ES-I3 (cell line): ENCODE measurements around the gene PCDHGB4.
"Not testable (repeated sequence)": the region's sequence is repeated elsewhere in the genome, so short reads cannot be mapped to it uniquely, and the experiment has no call there.

ENCODE experiments used
- H3K36me3 ChIP-seq: 2 replicates; pipeline ENCODE4 v1.6.1; 2013; ENCODE audit warnings: mild to moderate bottlenecking, low read length, control low read depth, moderate library complexity; ENCODE audit not compliant: insufficient read depth
- H3K4me1 ChIP-seq: 2 replicates; pipeline ENCODE4 v1.6.1; 2013; ENCODE audit warnings: mild to moderate bottlenecking, control low read depth, low read length; ENCODE audit not compliant: insufficient read depth
- H3K9ac ChIP-seq: 2 replicates; pipeline ENCODE4 v1.6.1; 2013; ENCODE audit warnings: low read depth, mild to moderate bottlenecking, low read length, moderate library complexity
- H3K9me3 ChIP-seq: 2 replicates; pipeline ENCODE4 v1.6.1; 2013; ENCODE audit warnings: mild to moderate bottlenecking, low read length, moderate library complexity; ENCODE audit not compliant: control insufficient read depth, insufficient read depth

The PCDHGB4 gene

GRCh38 chr5:141399555-141400258, 12.2 kb downstream of the PCDHGB4 start:
- no peak overlapping the region for H3K9ac ChIP-seq

GRCh38 chr5:141402553-141403243, 15.2 kb downstream of the PCDHGB4 start, which contains the start of gene PCDHGA9:
PCDHGA9 (plus strand) TSS chr5:141402778; CDS start chr5:141402953, 175 bp downstream.
- H3K4me1 ChIP-seq, result no peaks in the 10 kb centered on the region
- no peak within 1 kb of the TSS for H3K9ac ChIP-seq
- H3K9me3 ChIP-seq, result peaks cover 6% of the 10 kb centered on the region
- no peaks in the 10 kb centered on the region for H3K36me3 ChIP-seq

More at GRCh38 chr5:141399555-141400258, 12.2 kb downstream of the PCDHGB4 start:
- Histone ChIP-seq H3K9me3 (peaks cover 15% of the 10 kb centered on the region), H3K36me3 (no peaks in the 10 kb centered on the region), H3K4me1 (no peaks in the 10 kb centered on the region)

GRCh38 chr5:141403387-141403786, 15.9 kb downstream of the PCDHGB4 start:
- Histone ChIP-seq H3K9ac (no peak overlapping the region), H3K4me1 (no peaks in the 10 kb centered on the region), H3K36me3 (no peaks in the 10 kb centered on the region), H3K9me3 (peaks cover 6% of the 10 kb centered on the region)

DNA sequence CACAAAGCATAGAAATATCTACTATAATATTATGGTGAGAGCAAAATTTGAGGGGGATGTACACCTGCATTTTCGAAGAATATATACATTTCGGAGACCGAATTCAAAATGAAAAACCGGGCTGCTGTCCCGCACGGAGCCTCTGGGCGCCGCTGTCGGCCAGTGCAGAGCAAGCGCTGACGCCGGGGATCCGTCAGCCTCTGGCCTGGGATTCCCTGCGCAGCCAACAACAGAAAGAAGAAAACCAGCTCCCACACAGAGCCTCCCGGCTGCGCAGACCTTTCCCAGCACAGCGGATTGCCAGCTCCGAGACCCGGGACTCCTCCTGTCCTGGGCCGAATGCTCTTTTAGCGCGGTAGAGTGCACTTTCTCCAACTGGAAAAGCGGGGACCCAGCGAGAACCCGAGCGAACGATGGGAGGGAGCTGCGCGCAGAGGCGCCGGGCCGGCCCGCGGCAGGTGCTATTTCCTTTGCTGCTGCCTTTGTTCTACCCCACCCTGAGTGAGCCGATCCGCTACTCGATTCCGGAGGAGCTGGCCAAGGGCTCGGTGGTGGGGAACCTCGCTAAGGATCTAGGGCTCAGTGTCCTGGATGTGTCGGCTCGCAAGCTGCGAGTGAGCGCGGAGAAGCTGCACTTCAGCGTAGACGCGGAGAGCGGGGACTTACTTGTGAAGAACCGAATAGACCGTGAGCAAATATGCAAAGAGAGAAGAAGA, 20.4 kb downstream of the PCDHGB4 start, which contains the start of gene PCDHGB6:
PCDHGB6 (plus strand) TSS at position 232 of the 716 bp plus-strand sequence; CDS start at position 414, 182 bp downstream.
- not testable (repeated sequence) for H3K9me3 ChIP-seq, H3K36me3 ChIP-seq, H3K4me1 ChIP-seq
- peak within 1 kb of the TSS; percentile 50; the same call in 1 of the 2 replicates for H3K9ac ChIP-seq

- H3K9me3 ChIP-seq, result no peaks in the 10 kb centered on the region
- no peaks in the 10 kb centered on the region for H3K4me1 ChIP-seq
- no peaks in the 10 kb centered on the region for H3K36me3 ChIP-seq
- H3K9ac ChIP-seq, result no peak overlapping the region
Measured at GRCh38 chr5:141409598-141410306, 22.3 kb downstream of the PCDHGB4 start.

- H3K9me3 ChIP-seq, result no peaks in the 10 kb centered on the region
- no peaks in the 10 kb centered on the region for H3K36me3 ChIP-seq
- no peak overlapping the region for H3K9ac ChIP-seq
- no peaks in the 10 kb centered on the region for H3K4me1 ChIP-seq
Measured at GRCh38 chr5:141411575-141411974, 24.1 kb downstream of the PCDHGB4 start.

DNA sequence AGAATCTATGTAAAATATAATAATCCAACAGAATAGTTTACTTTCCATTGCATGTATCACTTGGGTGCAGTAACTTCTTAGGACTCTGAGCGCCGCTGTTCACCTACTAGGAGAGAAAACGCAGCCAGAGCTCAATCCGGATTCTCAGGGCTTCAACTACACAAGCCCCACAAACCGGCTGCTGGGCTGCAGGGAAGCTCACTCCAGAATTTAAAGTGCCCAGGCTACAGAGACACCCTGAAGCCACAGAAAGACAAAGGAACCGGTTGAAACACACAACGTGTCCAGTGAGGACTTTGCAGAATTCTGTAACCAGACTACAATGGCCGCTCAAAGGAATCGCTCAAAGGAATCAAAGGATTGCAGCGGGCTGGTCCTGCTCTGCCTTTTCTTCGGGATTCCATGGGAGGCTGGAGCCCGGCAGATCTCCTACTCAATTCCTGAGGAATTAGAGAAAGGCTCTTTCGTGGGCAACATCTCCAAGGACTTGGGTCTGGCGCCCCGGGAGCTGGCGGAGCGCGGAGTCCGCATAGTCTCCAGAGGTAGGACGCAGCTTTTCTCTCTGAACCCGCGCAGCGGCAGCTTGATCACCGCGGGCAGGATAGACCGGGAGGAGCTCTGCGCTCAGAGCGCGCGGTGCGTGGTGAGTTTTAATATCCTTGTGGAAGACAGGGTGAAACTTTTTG, 25.5 kb downstream of the PCDHGB4 start, which contains the start of gene PCDHGA10:
PCDHGA10 (plus strand) TSS at position 134 of the 686 bp plus-strand sequence; CDS start at position 323, 189 bp downstream.
- H3K9ac ChIP-seq, result peak within 1 kb of the TSS; percentile 24; the same call in 1 of the 2 replicates
- H3K36me3 ChIP-seq, result no peaks in the 10 kb centered on the region
- no peaks in the 10 kb centered on the region for H3K9me3 ChIP-seq
- no peaks in the 10 kb centered on the region for H3K4me1 ChIP-seq

DNA sequence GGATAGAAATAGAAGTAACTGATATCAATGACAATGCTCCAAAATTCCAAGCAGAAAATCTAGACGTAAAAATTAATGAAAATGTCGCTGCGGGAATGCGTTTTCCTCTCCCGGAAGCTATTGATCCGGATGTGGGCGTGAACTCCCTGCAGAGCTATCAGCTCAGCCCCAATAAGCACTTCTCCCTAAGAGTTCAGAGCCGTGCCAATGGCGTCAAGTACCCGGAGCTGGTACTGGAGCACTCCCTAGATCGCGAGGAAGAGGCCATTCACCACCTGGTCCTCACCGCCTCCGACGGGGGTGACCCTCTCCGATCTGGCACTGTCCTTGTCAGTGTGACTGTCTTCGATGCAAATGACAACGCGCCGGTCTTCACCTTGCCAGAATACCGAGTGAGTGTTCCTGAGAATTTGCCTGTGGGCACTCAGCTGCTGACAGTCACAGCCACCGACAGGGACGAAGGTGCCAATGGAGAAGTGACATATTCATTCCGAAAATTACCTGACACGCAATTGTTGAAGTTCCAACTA, 26.1 kb downstream of the PCDHGB4 start:
- Histone ChIP-seq H3K36me3 (no peaks in the 10 kb centered on the region), H3K9ac (peak overlapping the region; percentile 24; the same call in 1 of the 2 replicates), H3K9me3 (no peaks in the 10 kb centered on the region), H3K4me1 (no peaks in the 10 kb centered on the region)

DNA sequence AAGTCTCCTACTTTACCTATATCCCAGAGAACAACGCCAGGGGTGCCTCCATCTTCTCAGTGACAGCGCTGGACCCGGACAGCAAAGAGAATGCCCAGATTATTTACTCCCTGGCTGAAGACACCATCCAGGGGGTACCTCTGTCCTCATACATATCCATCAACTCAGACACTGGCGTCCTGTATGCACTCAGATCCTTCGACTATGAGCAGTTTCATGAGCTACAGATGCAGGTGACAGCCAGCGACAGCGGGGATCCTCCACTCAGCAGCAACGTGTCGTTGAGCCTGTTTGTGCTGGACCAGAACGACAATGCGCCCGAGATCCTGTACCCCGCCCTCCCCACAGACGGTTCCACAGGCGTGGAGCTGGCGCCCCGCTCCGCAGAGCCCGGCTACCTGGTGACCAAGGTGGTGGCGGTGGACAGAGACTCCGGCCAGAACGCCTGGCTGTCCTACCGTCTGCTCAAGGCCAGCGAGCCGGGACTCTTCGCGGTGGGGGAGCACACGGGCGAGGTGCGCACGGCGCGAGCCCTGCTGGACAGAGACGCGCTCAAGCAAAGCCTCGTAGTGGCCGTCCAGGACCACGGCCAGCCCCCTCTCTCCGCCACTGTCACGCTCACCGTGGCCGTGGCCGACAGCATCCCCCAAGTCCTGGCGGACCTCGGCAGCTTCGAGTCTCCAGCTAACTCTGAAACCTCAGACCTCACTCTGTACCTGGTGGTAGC, 27.2 kb downstream of the PCDHGB4 start:
- H3K36me3 ChIP-seq, H3K9me3 ChIP-seq, H3K9ac ChIP-seq, H3K4me1 ChIP-seq: not testable (repeated sequence)

DNA sequence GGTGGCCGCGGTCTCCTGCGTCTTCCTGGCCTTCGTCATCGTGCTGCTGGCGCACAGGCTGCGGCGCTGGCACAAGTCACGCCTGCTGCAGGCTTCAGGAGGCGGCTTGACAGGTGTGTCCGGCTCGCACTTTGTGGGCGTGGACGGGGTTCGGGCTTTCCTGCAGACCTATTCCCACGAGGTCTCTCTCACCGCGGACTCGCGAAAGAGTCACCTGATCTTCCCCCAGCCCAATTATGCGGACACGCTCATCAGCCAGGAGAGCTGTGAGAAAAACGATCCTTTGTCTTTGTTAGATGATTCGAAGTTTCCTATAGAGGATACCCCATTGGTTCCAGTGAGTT, 27.7 kb downstream of the PCDHGB4 start:
- not testable (repeated sequence) for H3K36me3 ChIP-seq, H3K9ac ChIP-seq, H3K4me1 ChIP-seq, H3K9me3 ChIP-seq

DNA sequence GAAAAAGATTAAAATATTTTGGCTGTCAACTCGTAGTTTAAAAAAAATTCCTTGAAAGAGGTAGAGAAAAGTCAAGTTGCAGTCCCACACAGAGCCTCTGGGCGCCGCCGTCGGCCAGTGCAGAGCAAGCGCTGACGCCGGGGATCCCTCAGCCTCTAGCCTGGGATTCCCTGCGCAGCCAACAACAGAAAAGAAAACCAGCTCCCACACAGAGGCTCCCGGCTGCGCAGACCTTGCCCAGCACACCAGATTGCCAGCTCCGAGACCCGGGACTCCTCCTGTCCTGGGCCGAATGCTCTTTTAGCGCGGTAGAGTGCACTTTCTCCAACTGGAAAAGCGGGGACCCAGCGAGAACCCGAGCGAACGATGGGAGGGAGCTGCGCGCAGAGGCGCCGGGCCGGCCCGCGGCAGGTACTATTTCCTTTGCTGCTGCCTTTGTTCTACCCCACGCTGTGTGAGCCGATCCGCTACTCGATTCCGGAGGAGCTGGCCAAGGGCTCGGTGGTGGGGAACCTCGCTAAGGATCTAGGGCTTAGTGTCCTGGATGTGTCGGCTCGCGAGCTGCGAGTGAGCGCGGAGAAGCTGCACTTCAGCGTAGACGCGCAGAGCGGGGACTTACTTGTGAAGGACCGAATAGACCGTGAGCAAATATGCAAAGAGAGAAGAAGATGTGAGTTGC, 30.1 kb downstream of the PCDHGB4 start, which contains the start of gene PCDHGB7:
PCDHGB7 (plus strand) TSS at position 184 of the 679 bp plus-strand sequence; CDS start at position 367, 183 bp downstream.
- H3K36me3 ChIP-seq, H3K4me1 ChIP-seq: not testable (repeated sequence)
- H3K9me3 ChIP-seq, result peaks cover 13% of the 10 kb centered on the region; the same call in 1 of the 2 replicates
- peak within 1 kb of the TSS; percentile 70; the same call in 1 of the 2 replicates for H3K9ac ChIP-seq

DNA sequence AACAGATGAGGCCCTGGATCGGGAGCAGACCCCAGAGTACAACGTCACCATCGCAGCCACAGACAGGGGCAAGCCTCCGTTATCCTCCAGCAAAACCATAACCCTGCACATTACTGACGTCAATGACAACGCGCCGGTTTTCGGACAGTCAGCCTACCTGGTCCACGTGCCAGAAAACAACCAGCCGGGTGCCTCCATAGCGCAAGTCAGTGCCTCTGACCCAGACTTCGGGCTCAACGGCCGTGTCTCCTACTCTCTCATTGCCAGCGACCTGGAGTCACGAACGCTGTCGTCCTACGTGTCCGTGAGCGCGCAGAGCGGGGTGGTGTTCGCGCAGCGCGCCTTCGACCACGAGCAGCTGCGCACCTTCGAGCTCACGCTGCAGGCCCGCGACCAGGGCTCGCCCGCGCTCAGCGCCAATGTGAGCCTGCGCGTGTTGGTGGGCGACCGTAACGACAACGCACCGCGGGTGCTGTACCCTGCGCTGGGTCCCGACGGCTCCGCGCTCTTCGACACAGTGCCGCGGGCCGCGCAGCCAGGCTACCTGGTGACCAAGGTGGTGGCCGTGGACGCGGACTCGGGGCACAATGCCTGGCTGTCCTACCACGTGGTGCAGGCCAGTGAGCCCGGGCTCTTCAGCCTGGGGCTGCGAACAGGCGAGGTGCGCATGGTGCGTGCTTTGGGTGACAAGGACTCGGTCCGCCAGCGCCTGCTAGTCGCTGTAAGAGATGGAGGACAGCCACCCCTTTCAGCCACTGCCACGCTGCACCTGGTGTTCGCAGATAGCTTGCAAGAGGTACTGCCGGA, 31.8 kb downstream of the PCDHGB4 start:
- no peaks in the 10 kb centered on the region for H3K4me1 ChIP-seq
- H3K9me3 ChIP-seq, result peaks cover 13% of the 10 kb centered on the region; the same call in 1 of the 2 replicates
- H3K36me3 ChIP-seq, result no peaks in the 10 kb centered on the region
- H3K9ac ChIP-seq, result no peak overlapping the region
